ENCODE results near the gene CD274.
A peak's percentile ranks its signal among the peaks of the same experiment; 100 is the strongest.
"Not testable (repeated sequence)": the region's sequence is repeated elsewhere in the genome, so short reads cannot be mapped to it uniquely, and the experiment has no call there.

Gene CD274

GRCh38 chr9:5438301-5439162 lies 11.8 kb upstream of the CD274 start:
- peak; percentile 74 for DNase-seq (ENCODE audit: low read depth, low spot score)

GRCh38 chr9:5440426-5440825 lies 9.9 kb upstream of the CD274 start:
- DNase-seq (ENCODE audit: low read depth, low spot score) = no peak

DNA sequence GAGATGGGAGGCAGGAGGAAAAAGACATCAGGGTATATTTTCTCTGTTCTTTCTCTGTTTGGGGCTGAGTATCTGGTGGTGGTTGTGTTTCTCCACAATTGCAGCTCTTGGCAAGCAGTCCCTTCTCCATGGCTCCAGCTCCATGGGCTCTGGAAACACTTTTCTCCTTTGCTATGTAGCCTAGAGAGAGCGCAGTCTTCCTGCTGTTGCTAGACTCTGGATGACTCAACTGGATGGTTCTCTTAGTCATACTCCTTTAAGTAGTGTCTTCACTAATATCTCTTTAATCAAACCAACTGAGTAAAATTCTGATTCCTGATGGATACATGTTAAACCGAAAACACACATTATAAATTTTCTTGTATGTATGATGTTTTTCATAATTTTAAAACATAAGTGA lies 9.3 kb upstream of the CD274 start:
- peak; percentile 23 for DNase-seq (ENCODE audit: low read depth, low spot score)

GRCh38 chr9:5442400-5443011 lies 7.8 kb upstream of the CD274 start:
- DNase-seq (ENCODE audit: low read depth, low spot score) = peak; percentile 78

DNA sequence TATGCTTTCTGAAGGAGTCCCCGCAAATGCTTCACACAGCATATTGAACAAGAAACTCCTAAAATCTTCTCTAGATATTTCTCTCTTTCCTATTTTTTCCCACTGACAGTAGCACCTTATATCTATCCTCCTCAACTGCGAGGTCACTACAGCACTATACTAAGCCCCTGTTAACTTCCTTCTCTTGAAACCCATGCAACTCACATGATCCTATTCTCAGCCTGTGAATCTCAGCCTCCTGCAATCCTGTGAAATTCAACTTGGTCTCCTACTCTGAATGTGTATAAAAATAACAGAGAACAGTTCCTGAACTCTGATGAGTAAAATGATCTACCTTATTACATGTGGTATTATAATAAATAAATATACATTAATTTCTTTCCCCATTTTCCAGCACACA lies 6.5 kb upstream of the CD274 start:
- no peak for DNase-seq (ENCODE audit: low read depth, low spot score)

- not testable (repeated sequence) for DNase-seq (ENCODE audit: low read depth, low spot score)
Measured at GRCh38 chr9:5445096-5445495, 5.2 kb upstream of the CD274 start.

DNA sequence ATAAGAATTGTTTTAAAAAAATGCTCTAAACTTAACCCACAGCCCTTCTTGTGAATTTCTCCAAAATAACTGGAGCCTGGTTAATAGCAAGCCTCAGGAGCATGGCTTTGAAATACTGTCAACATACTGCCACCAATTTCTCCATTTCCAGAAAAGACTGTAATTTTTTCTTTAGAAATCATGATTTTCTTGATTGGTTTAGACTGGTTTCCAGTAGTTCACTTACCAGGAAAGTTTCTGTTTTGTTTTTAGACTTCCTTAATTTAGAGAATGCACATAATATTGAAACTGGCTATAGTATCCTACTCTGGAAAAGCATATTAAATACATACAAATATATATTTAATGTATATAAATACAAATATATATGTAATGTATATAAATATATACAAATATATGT lies 4.5 kb upstream of the CD274 start:
- DNase-seq (ENCODE audit: low read depth, low spot score) = no peak

- DNase-seq (ENCODE audit: low read depth, low spot score) = no peak
Measured at GRCh38 chr9:5446451-5447236, 3.7 kb upstream of the CD274 start.

GRCh38 chr9:5447337-5447736 lies 3.0 kb upstream of the CD274 start:
- DNase-seq (ENCODE audit: low read depth, low spot score) = no peak

GRCh38 chr9:5448016-5448415 lies 2.3 kb upstream of the CD274 start:
- DNase-seq (ENCODE audit: low read depth, low spot score) = no peak

DNA sequence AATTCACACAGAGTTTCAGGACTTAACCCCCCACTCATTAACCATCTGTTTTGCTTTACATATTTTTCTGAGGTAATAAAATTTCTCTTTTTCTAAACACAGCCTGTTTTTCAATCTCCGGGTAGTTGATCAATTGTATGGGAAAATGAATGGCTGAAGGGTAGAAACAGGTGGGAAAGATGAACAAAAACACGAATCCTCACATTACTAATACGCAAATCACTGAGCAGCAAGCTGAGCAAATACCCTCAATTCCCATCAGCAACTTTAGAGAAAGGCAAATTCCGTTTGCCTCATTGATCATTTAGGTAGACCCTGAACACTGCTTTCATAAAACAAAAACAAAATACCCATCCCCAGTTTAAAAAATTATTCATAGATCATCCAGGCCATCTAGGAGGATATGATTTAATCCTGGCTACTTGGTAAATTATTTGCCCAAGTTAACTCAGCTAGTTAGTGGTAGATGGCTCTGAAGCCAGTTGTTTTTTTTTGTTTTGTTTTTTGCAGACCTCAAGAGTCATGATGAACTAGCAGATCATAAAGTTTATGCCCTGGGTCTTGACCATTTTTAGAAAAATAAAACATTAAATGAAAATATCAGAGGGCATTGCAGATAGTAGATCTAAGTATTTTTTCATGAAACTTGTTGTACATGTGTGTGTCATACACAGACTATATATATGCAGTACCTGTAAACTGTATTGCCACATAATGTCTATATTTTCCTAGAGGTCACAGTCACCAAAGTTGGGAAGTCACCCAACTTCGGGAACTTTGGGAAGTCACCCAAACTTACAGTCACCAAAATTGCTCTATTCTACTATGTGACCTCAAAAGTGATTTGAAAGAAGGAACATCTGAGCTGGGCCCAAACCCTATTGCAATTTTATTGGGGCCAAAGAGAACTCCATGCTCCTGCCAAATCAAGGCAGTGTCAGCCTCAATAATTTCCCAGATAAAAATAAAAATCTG lies 1.6 kb upstream of the CD274 start:
- no peak for DNase-seq (ENCODE audit: low read depth, low spot score)

DNA sequence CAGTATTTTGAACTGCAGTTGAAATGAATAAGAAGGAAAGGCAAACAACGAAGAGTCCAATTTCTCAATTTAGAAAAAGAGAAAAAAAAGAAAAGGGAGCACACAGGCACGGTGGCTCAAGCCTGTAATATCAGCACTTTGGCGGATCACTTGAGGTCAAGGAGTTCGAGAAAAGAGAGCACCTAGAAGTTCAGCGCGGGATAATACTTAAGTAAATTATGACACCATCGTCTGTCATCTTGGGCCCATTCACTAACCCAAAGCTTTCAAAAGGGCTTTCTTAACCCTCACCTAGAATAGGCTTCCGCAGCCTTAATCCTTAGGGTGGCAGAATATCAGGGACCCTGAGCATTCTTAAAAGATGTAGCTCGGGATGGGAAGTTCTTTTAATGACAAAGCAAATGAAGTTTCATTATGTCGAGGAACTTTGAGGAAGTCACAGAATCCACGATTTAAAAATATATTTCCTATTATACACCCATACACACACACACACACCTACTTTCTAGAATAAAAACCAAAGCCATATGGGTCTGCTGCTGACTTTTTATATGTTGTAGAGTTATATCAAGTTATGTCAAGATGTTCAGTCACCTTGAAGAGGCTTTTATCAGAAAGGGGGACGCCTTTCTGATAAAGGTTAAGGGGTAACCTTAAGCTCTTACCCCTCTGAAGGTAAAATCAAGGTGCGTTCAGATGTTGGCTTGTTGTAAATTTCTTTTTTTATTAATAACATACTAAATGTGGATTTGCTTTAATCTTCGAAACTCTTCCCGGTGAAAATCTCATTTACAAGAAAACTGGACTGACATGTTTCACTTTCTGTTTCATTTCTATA lies 602 bp upstream of the CD274 start:
- DNase-seq (ENCODE audit: low read depth, low spot score) = no peak

DNA sequence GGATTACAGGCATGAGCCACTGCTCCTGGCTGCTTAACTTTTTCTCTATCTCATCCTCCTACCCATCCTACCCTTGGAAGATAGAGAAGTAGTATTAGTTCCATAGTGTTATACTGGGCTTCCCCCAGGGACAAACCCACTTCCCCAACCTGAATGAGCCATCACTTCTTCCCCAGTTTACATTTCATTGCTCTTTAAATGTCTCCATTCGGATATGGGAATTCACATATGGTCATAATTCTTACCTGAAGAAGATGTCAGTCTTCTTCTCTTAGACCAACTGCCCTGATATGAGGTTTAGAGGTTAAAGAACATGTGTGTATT lies 1.9 kb downstream of the CD274 start:
- no peak for DNase-seq (ENCODE audit: low read depth, low spot score)

- DNase-seq (ENCODE audit: low read depth, low spot score) = peak; percentile 22
Measured at GRCh38 chr9:5453004-5453403, 2.7 kb downstream of the CD274 start.

GRCh38 chr9:5453673-5454072 lies 3.3 kb downstream of the CD274 start:
- peak; percentile 29 for DNase-seq (ENCODE audit: low read depth, low spot score)

DNA sequence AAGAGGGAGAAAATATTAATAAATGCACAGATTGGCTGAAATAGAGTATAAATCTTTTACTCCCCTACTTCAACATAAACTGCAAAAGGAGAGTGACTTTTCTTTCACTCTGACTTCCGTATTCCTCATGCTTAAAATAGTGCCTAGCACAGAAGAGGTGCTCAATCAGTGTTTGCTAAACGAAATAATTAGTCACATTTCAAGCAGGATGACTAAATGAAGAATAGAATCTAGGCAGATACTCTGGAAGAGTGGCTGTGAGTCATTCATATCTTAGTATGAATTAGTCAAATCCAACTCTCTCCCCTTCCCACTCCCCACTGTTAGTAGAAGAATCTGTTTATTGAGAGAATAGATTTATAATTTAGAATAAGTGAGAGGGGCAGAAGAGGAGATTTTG lies 4.8 kb downstream of the CD274 start:
- DNase-seq (ENCODE audit: low read depth, low spot score) = peak; percentile 48

GRCh38 chr9:5459289-5459829 lies 9.0 kb downstream of the CD274 start:
- DNase-seq (ENCODE audit: low read depth, low spot score) = peak; percentile 71

DNA sequence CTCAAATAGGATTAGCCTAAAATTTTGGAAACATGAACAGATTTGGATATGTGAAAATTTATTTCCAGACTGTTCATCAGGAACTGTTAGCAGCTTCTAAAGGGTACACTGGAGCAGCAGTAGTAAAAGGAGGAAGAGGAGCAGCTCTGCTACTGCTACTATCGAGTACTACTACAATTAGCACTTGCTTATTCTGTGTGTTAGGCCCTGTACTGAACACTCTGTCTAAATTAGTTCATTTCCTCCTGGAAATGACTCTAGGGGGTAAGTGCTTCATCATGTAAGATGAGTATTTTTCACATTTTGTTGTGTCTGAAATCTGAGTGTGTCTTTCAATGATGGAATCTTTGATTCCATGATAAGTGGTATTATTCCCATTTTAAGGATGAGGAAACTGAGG lies 9.8 kb downstream of the CD274 start:
- no peak for DNase-seq (ENCODE audit: low read depth, low spot score)

DNA sequence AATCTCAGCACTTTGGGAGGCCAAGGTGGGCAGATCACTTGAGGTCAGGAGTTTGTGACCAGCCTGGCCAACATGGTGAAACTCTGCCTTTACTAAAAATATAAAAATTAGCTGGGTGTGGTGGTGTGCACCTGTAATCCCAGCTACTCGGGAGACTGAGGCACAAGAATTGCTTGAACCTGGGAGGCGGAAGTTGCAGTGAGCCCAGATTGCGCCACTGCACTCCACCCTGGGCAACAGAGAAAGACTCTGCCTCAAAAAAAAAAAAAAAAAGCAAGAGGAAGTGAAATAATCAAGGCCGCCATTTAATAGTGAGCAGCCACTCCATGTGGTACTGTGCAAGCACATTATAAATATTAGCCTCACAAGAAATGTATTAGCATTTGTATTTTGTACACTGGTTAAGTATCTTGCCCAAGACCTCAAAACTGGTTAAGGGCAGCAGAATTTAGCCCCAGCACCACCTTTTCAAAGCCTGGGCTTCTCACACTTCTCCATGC lies 14.5 kb downstream of the CD274 start:
- not testable (repeated sequence) for DNase-seq (ENCODE audit: low read depth, low spot score)

DNA sequence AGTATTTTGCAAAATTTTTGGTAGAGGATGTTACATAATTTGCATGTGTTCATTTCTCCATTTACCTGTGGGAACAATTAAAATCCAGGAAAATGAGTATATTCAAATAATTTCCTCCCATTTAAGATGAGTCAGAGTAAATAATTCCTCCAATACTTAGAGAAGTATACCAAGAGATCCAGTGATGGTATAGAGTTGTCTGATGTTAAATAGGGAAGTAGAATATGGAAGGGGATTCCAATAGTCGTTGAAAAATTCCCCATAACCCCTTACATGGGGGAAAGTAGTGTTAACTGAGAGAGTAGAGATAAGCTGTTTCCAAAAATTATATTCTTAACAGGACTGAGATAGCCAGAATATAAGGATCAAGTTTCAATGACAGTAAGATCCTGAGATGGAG lies 15.7 kb downstream of the CD274 start:
- DNase-seq (ENCODE audit: low read depth, low spot score) = no peak
